Measurements from ENCODE around the gene ATP6V1B1. TPM values are rescaled to one million over a fixed set of nuclear protein-coding genes. Genes with fewer than 3 reads are reported as not detected.

ATP6V1B1 gene
- total RNA-seq, 1 experiment from 2014 or later = 0.93 TPM

DNA sequence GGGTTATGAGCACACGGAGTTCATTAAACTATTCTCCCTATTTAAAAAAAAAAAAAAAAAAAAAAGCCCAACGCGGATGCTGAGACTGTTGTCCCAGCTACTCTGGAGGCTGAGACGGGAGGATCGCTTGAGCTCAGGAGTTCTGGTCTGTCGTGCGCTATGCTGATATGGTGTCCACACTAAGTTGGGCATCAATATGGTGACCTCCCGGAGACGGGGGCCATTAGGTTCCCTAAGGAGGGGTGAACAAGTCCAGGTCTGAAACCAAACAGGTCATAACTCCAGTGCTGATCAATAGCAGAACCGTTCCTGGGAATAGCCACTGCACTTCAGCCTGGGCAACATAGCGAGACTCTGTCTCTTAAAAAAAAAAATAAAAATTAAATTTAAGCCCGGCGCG lies 29.8 kb downstream of the ATP6V1B1 start:
- no peak for DNase-seq (ENCODE audit: low spot score)

GRCh38 chr2:70966681-70967080 lies 31.0 kb downstream of the ATP6V1B1 start:
- no peak for DNase-seq (ENCODE audit: low spot score)

DNA sequence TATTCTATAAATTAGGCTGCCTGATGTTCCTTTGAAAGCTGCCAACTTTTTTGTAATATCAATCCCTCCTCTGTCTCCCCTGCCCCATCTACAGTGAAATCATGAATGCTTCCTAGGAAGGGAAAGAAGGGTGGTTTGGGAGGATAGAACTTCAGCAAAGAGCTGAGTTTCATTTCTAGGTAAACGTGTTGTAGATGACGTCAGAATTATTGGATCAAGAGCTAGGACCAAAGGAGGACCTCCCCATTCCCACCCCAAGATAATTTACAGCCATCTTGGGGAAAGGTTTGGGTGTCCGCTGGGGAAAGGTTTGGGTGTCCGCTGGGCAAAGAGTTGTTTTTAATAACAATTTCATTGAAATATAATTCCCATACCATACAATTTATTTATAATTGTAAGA lies 31.5 kb downstream of the ATP6V1B1 start:
- no peak for DNase-seq (ENCODE audit: low spot score)

GRCh38 chr2:70974592-70974991 lies 38.9 kb downstream of the ATP6V1B1 start:
- DNase-seq (ENCODE audit: low spot score) = no peak

- no peak for DNase-seq (ENCODE audit: low spot score)
Observed at GRCh38 chr2:70975237-70975636, 39.5 kb downstream of the ATP6V1B1 start.

GRCh38 chr2:70977605-70978205 lies 42.0 kb downstream of the ATP6V1B1 start:
- no peak for DNase-seq (ENCODE audit: low spot score)

DNA sequence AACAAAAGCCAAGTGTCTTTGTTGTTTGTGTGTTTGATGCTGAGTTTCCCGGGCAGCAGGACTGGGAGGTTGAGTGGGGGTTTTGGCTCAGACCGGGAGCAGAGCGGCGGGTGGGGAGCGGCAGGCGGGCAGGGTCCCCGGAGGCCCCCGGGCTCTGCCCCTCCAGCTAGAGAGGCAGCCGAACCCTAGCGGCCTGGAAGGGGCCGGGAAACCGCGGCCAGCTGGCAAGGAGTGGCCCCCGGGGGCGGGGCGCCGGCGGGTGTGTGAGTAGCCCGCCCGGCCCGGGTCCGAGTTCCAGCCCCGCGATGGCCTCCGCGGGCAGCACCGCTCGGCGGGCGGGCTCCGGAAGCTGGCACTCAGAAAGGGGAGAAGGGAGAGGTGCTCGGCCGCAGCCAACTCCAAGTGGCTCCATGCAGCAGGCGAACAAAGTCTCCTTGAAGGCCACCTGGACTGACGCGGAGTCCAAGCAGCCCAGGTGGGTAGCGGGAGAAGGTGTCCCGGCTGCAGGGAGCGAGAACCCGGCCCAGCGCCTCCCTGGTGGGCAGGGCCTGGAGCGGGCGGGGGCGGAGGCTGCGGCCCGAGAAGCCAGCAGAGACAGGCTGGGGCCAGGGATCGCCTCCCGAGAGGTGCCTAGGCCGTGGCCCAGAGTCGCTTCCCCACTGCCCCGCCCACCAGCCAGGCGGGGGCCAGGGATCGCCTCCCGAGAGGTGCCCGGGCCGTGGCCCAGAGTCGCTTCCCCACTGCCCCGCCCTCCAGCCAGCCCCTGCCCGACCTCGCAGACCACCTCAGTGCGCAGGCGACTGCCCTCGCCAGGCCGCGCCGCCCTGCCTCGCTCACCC lies 42.9 kb downstream of the ATP6V1B1 start, which contains the start of gene ANKRD53:
Gene ANKRD53 (plus strand): TSS at position 290 of the 839 bp plus-strand sequence. CDS start 16 bp downstream, at position 306.
- DNase-seq (ENCODE audit: low spot score) = no peak

DNA sequence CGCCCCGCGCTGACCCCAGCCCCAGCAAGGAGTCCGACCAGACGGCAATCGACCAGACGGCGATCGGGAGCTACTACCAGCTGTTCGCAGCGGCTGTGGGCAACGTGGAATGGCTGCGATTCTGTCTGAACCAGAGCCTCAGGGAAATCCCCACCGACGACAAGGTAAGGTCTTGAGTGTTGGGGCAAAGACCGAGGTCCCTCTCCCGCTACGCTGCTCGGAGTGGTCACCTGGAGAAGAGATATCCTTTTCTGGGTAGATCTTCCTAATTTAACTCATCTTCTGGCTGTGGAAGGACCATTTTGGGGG lies 43.4 kb downstream of the ATP6V1B1 start:
- no peak for DNase-seq (ENCODE audit: low spot score)

DNA sequence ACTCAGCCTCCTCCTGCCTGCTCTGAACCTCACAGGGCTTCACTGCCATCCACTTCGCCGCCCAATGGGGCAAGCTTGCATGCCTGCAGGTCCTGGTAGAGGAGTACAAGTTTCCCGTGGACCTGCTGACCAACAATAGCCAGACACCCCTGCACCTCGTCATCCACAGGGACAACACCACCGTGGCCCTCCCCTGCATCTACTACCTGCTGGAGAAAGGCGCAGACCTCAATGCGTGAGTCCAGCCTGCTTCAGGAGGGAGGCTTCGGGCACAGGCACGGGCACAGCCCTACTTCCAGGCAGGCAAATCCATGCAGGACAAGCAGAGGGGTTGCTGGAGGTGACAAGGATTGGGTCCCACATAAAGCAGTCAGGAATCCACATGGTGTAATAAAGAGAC lies 43.9 kb downstream of the ATP6V1B1 start:
- DNase-seq (ENCODE audit: low spot score) = no peak

GRCh38 chr2:70981421-70981820 lies 45.7 kb downstream of the ATP6V1B1 start:
- DNase-seq (ENCODE audit: low spot score) = no peak

DNA sequence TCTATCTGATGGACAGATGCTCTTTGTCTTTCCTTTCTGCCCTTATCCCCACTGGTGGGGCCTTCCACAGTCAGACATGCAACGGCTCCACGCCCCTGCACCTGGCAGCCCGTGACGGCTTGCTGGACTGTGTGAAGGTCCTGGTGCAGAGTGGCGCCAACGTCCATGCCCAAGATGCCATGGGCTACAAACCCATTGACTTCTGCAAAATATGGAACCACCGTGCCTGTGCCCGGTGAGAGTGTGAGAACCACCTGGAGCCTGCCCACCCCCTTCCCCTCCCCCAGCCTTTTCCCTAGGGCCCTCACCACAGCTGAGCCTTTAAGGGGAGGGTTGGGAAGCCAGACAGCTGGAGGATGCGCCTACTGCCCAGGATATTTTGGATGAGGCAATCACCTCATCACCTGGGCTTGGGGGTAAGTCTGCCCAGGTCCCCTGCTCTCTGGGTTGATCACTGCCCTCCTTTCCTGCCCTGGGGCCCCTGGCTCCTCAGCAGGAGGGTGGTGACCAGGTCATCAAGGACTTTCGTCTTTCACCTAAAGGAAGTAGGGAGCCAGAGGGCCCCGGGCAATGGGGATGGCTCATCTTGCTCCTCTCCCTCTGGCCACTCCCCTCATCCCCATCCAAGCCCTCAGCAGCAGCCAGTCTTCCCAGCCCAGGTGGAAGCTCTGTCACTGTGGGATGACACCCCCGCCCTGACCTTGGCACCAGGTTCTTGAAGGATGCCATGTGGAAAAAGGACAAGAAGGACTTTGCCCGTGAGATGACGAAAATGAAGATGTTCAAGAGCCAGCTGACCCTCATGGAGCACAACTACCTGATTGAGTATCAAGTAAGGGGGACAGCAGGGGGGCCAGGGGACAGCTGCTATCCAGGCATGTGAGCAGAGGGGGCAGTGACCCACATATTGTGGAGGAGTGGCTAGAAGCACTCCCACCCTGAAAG lies 46.4 kb downstream of the ATP6V1B1 start:
- no peak for DNase-seq (ENCODE audit: low spot score)

GRCh38 chr2:70982971-70983370 lies 47.3 kb downstream of the ATP6V1B1 start:
- no peak for DNase-seq (ENCODE audit: low spot score)

- no peak for DNase-seq (ENCODE audit: low spot score)
Observed at GRCh38 chr2:70983506-70984227, 48.0 kb downstream of the ATP6V1B1 start.

GRCh38 chr2:70984228-70984575 lies 48.5 kb downstream of the ATP6V1B1 start:
- DNase-seq (ENCODE audit: low spot score) = no peak

DNA sequence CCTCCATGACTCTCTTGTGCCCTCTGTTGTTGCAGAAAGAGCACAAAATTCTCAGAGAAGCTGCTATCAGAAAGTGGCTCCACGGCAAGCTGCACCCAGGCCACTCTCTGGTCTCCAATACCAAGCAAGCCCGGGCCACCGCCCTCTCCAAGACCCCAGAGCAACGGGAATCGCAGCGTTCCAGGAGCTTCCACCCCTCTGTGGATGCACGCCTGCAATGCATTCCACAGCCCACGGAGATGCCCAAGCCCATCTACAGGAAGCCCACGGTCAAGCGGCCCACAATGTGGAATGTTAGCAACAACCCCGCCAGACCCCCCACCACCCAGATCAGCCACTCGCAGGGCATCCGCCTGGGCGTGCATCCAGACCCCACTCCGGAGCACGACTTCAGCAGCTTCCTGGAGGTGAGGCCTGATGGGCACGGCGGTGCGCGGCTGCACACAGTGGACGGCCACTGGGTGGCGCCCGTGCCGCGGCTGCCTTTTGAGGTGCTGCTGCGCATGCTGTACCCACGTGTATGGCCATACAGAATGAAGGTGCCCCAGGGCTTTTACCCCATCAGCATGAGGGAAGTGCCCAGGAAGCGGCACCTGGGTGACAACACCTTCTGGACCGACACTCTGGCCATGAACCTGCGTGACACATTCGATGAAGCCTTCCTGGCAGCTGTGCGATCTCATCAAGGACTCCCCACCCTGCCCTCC lies 49.0 kb downstream of the ATP6V1B1 start:
- DNase-seq (ENCODE audit: low spot score) = no peak

DNA sequence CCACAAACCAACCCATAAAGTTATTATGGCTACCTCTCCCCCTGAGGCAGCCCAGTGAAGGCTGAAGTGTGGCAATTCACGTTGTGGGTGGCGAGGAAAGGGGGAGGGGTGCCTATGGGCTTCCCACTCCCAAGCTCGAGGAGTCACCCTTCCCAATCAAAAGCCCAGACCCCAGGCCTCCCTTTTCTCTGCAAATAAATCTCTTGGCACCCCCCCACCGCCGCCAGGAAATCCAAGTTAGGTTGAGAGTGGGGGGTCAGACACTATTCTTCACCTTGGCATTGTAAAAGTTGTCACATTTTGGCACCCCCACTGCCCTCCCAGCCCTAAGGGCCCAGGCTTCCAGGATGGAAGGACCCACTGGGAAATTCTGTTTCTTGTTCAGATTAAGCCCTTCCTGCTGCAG lies 49.6 kb downstream of the ATP6V1B1 start:
- no peak for DNase-seq (ENCODE audit: low spot score)

DNA sequence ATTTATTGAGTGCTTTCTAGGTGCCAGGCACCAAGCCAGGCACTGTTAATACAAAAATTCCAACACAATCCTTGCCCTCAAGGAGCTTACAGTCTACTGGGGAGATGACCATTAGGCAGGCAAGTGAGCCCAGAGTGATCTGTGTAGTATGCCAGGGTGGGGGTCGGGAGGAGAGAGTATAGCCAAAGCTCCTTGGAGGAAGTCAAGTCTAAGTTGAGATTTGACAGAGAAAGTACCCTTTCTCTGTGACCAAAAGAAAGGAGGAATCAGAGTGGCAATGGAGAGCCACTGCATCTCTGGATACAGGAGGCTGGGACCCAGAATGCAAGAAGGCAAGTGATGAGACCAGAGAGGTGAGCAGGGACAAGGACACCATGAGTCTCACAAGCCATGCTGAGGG lies 50.3 kb downstream of the ATP6V1B1 start:
- DNase-seq (ENCODE audit: low spot score) = no peak

- no peak for DNase-seq (ENCODE audit: low spot score)
Observed at GRCh38 chr2:70986499-70987189, 50.9 kb downstream of the ATP6V1B1 start.

DNA sequence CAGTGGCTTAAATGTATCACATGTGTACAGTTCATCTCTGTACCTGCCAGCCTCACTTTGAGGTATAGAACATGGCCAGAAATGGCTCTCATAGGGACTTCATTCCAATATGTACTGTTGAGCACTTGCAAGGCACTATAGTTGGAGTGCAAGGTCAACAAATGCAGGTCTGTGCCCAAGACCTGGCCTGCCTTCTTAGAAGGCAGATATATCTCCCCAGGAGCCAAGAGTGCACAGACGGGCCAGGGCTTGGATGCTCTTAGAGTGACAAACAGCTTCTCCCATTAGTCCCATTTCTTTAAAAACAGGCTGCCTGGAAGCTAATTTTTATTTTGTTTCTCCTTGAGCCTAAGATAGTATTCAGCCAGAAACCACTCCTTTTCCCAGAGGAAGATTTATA lies 51.7 kb downstream of the ATP6V1B1 start:
- DNase-seq (ENCODE audit: low spot score) = no peak

DNA sequence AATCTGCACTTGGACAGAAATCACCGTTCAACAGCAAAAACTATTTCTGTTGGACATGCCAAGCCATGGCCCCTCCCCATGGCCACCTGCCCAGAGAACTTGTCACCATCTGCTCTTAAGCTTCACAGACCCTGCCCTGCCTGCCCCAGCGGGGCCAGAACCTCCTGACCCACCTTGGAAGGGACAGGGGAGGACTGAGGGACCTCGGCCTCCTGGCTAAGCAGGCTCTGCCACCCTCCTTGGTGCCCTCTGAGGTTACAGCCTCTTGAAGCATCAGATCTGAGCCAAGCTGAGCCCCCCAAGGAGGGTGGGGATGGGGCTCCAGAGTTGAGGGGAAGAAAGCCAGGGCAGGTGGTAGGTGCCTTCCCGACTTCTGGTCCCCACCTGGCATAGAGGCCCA lies 52.5 kb downstream of the ATP6V1B1 start:
- DNase-seq (ENCODE audit: low spot score) = no peak
